ENCODE data around the gene YTHDF1. TPM values are rescaled to one million over a fixed set of nuclear protein-coding genes. Genes with fewer than 3 reads are reported as not detected.

YTHDF1 gene
- total RNA-seq, 1 donor from 2014 or later: 44.9 TPM

- H3K4me3 Mint-ChIP-seq (ENCODE audit: unreplicated experiment): no peak overlapping the region
Measured at GRCh38 chr20:63243604-63244247, 27.8 kb upstream of the YTHDF1 start.

GRCh38 chr20:63242736-63243135 is 26.8 kb upstream of the YTHDF1 start:
- TF ChIP-seq CTCF (IDR thresholded peaks at IDR 0.05): no peak
- Mint-ChIP-seq H3K27me3 (ENCODE audit: unreplicated experiment) (peaks cover 3% of the 10 kb centered on the region), H3K4me1 (ENCODE audit: unreplicated experiment) (peaks cover 11% of the 10 kb centered on the region), H3K36me3 (ENCODE audit: unreplicated experiment) (no peaks in the 10 kb centered on the region), H3K4me3 (ENCODE audit: unreplicated experiment) (no peak overlapping the region), H3K9me3 (ENCODE audit: unreplicated experiment) (no peaks in the 10 kb centered on the region), H3K27ac (ENCODE audit: unreplicated experiment) (no peak overlapping the region)
- DNase-seq (ENCODE audit: extremely low spot score, unreplicated experiment): no peak

More at GRCh38 chr20:63243604-63244247, 27.8 kb upstream of the YTHDF1 start:
- no peak for TF ChIP-seq CTCF (IDR thresholded peaks at IDR 0.05)
- Mint-ChIP-seq H3K4me1 (ENCODE audit: unreplicated experiment) (peaks cover 13% of the 10 kb centered on the region), H3K9me3 (ENCODE audit: unreplicated experiment) (no peaks in the 10 kb centered on the region), H3K36me3 (ENCODE audit: unreplicated experiment) (no peaks in the 10 kb centered on the region), H3K27ac (ENCODE audit: unreplicated experiment) (no peak overlapping the region), H3K27me3 (ENCODE audit: unreplicated experiment) (peaks cover 8% of the 10 kb centered on the region)
- no peak for DNase-seq (ENCODE audit: extremely low spot score, unreplicated experiment)

GRCh38 chr20:63241272-63241671 is 25.3 kb upstream of the YTHDF1 start:
- Mint-ChIP-seq H3K4me1 (ENCODE audit: unreplicated experiment) (peaks cover 15% of the 10 kb centered on the region), H3K4me3 (ENCODE audit: unreplicated experiment) (no peak overlapping the region), H3K27ac (ENCODE audit: unreplicated experiment) (no peak overlapping the region), H3K36me3 (ENCODE audit: unreplicated experiment) (no peaks in the 10 kb centered on the region), H3K9me3 (ENCODE audit: unreplicated experiment) (no peaks in the 10 kb centered on the region), H3K27me3 (ENCODE audit: unreplicated experiment) (peaks cover 3% of the 10 kb centered on the region)
- DNase-seq (ENCODE audit: extremely low spot score, unreplicated experiment): no peak
- TF ChIP-seq CTCF (IDR thresholded peaks at IDR 0.05): no peak

GRCh38 chr20:63240004-63240403 is 24.1 kb upstream of the YTHDF1 start:
- DNase-seq (ENCODE audit: extremely low spot score, unreplicated experiment): no peak
- H3K27ac Mint-ChIP-seq (ENCODE audit: unreplicated experiment): no peak overlapping the region
- no peaks in the 10 kb centered on the region for H3K9me3 Mint-ChIP-seq (ENCODE audit: unreplicated experiment)
- peaks cover 3% of the 10 kb centered on the region for H3K27me3 Mint-ChIP-seq (ENCODE audit: unreplicated experiment)
- H3K36me3 Mint-ChIP-seq (ENCODE audit: unreplicated experiment): no peaks in the 10 kb centered on the region
- H3K4me3 Mint-ChIP-seq (ENCODE audit: unreplicated experiment): no peak overlapping the region
- H3K4me1 Mint-ChIP-seq (ENCODE audit: unreplicated experiment): peaks cover 17% of the 10 kb centered on the region
- no peak for TF ChIP-seq CTCF (IDR thresholded peaks at IDR 0.05)

GRCh38 chr20:63239431-63239830 is 23.5 kb upstream of the YTHDF1 start:
- Mint-ChIP-seq H3K36me3 (ENCODE audit: unreplicated experiment) (no peaks in the 10 kb centered on the region), H3K4me1 (ENCODE audit: unreplicated experiment) (peaks cover 20% of the 10 kb centered on the region), H3K9me3 (ENCODE audit: unreplicated experiment) (no peaks in the 10 kb centered on the region), H3K27ac (ENCODE audit: unreplicated experiment) (no peak overlapping the region), H3K4me3 (ENCODE audit: unreplicated experiment) (no peak overlapping the region), H3K27me3 (ENCODE audit: unreplicated experiment) (peaks cover 3% of the 10 kb centered on the region)
- DNase-seq (ENCODE audit: extremely low spot score, unreplicated experiment): no peak
- TF ChIP-seq CTCF (IDR thresholded peaks at IDR 0.05): no peak

Data from osteocyte (in vitro differentiated cells).